Panc1 (cell line): ENCODE measurements around the gene ARHGEF12. TPM values are rescaled to one million over a fixed set of nuclear protein-coding genes. Genes with fewer than 3 reads are reported as not detected.

ENCODE experiments used
- ATAC-seq: fragments of 200-7000 bp; cut with Tn5 transposase; 2 replicates; pipeline ENCODE4 v1.9.1; 2020; ENCODE audit warnings: mild to moderate bottlenecking, moderate library complexity
- BruUV-seq: library from RNA; stranded (reverse); fragments of 400-500 nt; replicated peaks from 2 replicates; lab custom pipeline; 2021; lab: Mats Ljungman, UMichigan
- CTCF ChIA-PET: fragments of 300-600 bp; sonication (Branson Sonifier 250); formaldehyde crosslinking; loops from one replicate; lab custom pipeline; 2022; ENCODE audit warnings: antibody characterized with exemption; lab: Charles Lee
- POLR2A ChIA-PET: fragments of 300-600 bp; sonication (Branson Sonifier 250); formaldehyde crosslinking; loops from one replicate; lab custom pipeline; 2022; ENCODE audit warnings: antibody characterized with exemption; lab: Charles Lee
- DNase-seq: peaks from one replicate; pipeline ENCODE4 v3.0.0-alpha.2; 2010; ENCODE audit warnings: low read depth, low spot score
- H3K27ac ChIP-seq: 2 replicates; pipeline ENCODE4 v1.5.1; 2011; ENCODE audit warnings: mild to moderate bottlenecking, low read length, inconsistent platforms
- H3K27me3 ChIP-seq: fragments of 200-500 bp; sonication (Bioruptor generic); 2 replicates; pipeline ENCODE4 v1.6.0; 2014; ENCODE audit warnings: low read length, inconsistent platforms; ENCODE audit not compliant: control insufficient read depth, insufficient read depth
- H3K36me3 ChIP-seq: fragments of 200-500 bp; sonication (Bioruptor generic); 2 replicates; pipeline ENCODE4 v1.5.1; 2014; ENCODE audit warnings: inconsistent platforms, mild to moderate bottlenecking, low read length, moderate library complexity; ENCODE audit not compliant: control insufficient read depth, insufficient read depth
- H3K4me1 ChIP-seq: 2 replicates; pipeline ENCODE4 v1.5.1; 2011; ENCODE audit warnings: inconsistent platforms, mild to moderate bottlenecking, low read length, moderate library complexity; ENCODE audit not compliant: control insufficient read depth, insufficient read depth
- H3K4me3 ChIP-seq, 2 experiments: 2 replicates each; pipeline ENCODE4 v1.5.1; 2011 to 2012; ENCODE audit warnings: low read depth in 2 of 2, low read length in 2 of 2, mild to moderate bottlenecking in 2 of 2, inconsistent platforms in 1 of 2, moderate library complexity in 1 of 2
- H3K9me3 ChIP-seq: fragments of 200-500 bp; sonication (Bioruptor generic); 2 replicates; pipeline ENCODE4 v1.5.1; 2014; ENCODE audit warnings: low read depth, mild to moderate bottlenecking, inconsistent platforms, low read length, moderate library complexity; ENCODE audit not compliant: control insufficient read depth, insufficient read depth
- POLR2AphosphoS5 ChIP-seq: IDR thresholded peaks from 2 replicates; pipeline ENCODE4 v1.6.1; 2012; ENCODE audit warnings: mild to moderate bottlenecking, low read depth, low read length, moderate library complexity
- SIN3A ChIP-seq: IDR thresholded peaks from 2 replicates; pipeline ENCODE4 v1.6.1; 2012; ENCODE audit warnings: low read depth, mild to moderate bottlenecking, low read length, moderate library complexity, borderline replicate concordance; ENCODE audit not compliant: insufficient read depth
- TCF7L2 ChIP-seq: IDR thresholded peaks from 2 replicates; pipeline ENCODE4 v1.6.1; 2011; ENCODE audit warnings: mild to moderate bottlenecking, low read depth, low read length, inconsistent platforms
- in situ Hi-C: cut with HindIII; loops from 2 replicates; pipeline ENCODE4 v1.10.0; 2016; ENCODE audit warnings: low sequenced_read_pairs, low pct_unique_long_range_greater_than_20kb
- intact Hi-C: fragments of 100-400 bp; cut with micrococcal nuclease; formaldehyde crosslinking; loops from one replicate; pipeline ENCODE4 v1.10.0; 2022; ENCODE audit not compliant: unreplicated experiment
- total RNA-seq: library from RNA; stranded (reverse); gene quantifications from one replicate; pipeline ENCODE4 v1.2.1, GENCODE V29; 2021; ENCODE audit not compliant: unreplicated experiment
- TF ChIP-seq, protein P1 (sequence below), 2 experiments: IDR thresholded peaks; 2 replicates each; pipeline ENCODE4 v1.6.1; 2011 to 2012; ENCODE audit warnings: low read depth in 2 of 2, control low read depth in 1 of 2, low read length in 1 of 2, mild to moderate bottlenecking in 1 of 2, moderate library complexity in 1 of 2; ENCODE audit not compliant: insufficient read depth in 1 of 2

The ARHGEF12 gene
- total RNA-seq, 1 experiment from 2014 or later: 182 TPM

DNA sequence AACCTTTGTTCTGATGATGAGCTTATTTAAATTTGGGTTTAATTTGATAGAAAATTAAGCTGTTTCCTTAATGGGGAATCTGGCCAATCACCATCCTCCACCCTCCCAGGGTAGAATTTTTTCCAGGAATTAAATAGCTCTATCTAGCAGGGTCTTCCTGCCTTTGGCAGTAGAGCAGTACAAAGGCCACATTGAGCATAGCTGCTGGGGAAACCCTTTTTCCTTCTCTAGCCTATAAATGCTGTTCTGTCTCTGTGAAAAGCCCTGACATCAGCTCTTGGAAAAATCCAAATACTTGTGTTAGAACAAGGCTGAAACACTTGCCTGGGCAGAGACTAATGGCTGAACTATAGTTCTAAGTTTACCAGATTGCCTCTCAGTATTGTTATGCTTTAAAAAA is 55.1 kb downstream of the ARHGEF12 start:
- Histone ChIP-seq H3K4me3 (no peak overlapping the region), H3K27me3 (no peaks in the 10 kb centered on the region), H3K4me1 (peaks cover 32% of the 10 kb centered on the region), H3K9me3 (peaks cover 16% of the 10 kb centered on the region; the same call in 1 of the 2 replicates), H3K27ac (peak overlapping the region; percentile 3), H3K36me3 (no peaks in the 10 kb centered on the region)
- in situ Hi-C loops: no loop called here
- intact Hi-C loops: no loop called here
- TF ChIP-seq, protein P1, sequence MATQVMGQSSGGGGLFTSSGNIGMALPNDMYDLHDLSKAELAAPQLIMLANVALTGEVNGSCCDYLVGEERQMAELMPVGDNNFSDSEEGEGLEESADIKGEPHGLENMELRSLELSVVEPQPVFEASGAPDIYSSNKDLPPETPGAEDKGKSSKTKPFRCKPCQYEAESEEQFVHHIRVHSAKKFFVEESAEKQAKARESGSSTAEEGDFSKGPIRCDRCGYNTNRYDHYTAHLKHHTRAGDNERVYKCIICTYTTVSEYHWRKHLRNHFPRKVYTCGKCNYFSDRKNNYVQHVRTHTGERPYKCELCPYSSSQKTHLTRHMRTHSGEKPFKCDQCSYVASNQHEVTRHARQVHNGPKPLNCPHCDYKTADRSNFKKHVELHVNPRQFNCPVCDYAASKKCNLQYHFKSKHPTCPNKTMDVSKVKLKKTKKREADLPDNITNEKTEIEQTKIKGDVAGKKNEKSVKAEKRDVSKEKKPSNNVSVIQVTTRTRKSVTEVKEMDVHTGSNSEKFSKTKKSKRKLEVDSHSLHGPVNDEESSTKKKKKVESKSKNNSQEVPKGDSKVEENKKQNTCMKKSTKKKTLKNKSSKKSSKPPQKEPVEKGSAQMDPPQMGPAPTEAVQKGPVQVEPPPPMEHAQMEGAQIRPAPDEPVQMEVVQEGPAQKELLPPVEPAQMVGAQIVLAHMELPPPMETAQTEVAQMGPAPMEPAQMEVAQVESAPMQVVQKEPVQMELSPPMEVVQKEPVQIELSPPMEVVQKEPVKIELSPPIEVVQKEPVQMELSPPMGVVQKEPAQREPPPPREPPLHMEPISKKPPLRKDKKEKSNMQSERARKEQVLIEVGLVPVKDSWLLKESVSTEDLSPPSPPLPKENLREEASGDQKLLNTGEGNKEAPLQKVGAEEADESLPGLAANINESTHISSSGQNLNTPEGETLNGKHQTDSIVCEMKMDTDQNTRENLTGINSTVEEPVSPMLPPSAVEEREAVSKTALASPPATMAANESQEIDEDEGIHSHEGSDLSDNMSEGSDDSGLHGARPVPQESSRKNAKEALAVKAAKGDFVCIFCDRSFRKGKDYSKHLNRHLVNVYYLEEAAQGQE (IDR thresholded peaks at IDR 0.05; ENCODE audit: insufficient read depth in 1 of 2, low read depth in 2 of 2, low read length in 1 of 2): no peak
- no peak for TF ChIP-seq POLR2AphosphoS5
- no peak for TF ChIP-seq TCF7L2
- TF ChIP-seq SIN3A: no peak
- no TSS peak for BruUV-seq
- ChIA-PET CTCF (interaction anchor here (0.7 kb wide), 1 partner anchor 20 kb away, joined by 3 read pairs; no protein-coding TSS in a partner anchor), POLR2A (interaction anchor here (1.3 kb wide), 1 partner anchor 9 kb away, joined by 4 read pairs; no protein-coding TSS in a partner anchor)
- ATAC-seq (0 out of 2 replicates have a peak, but pooled peaks have one; percentile 30), DNase-seq (no peak)

DNA sequence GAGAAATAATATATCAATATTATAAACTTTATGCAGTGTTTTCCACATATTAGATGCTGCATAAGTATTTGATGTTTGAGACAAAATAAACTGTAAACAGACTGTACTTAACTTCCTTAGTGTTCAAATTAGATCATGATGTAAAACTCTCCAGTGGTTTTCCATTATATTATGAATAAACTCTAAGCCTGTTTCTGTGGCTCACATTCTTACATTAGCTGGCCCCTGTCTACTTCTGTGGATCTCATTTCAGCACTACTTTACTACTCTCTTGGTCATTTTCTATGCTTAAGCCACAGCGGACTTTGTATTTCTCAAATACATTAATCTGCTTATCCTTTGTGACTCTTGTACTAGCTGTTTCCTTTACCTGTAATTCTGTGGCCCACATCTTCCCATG is 55.6 kb downstream of the ARHGEF12 start:
- POLR2A ChIA-PET: no interaction called here
- CTCF ChIA-PET: interaction anchor here (0.6 kb wide), 1 partner anchor 245 kb away, joined by 3 read pairs; no protein-coding TSS in a partner anchor
- Histone ChIP-seq H3K27me3 (no peaks in the 10 kb centered on the region), H3K27ac (peak overlapping the region; percentile 3), H3K4me3 (no peak overlapping the region), H3K9me3 (peaks cover 16% of the 10 kb centered on the region; the same call in 1 of the 2 replicates), H3K36me3 (no peaks in the 10 kb centered on the region), H3K4me1 (peaks cover 32% of the 10 kb centered on the region)
- no peak for ATAC-seq
- in situ Hi-C loops: no loop called here
- intact Hi-C loops: no loop called here
- DNase-seq: no peak
- no TSS peak for BruUV-seq
- no peak for TF ChIP-seq SIN3A
- TF ChIP-seq, protein P1 (IDR thresholded peaks at IDR 0.05; ENCODE audit: insufficient read depth in 1 of 2, low read depth in 2 of 2, low read length in 1 of 2): no peak

DNA sequence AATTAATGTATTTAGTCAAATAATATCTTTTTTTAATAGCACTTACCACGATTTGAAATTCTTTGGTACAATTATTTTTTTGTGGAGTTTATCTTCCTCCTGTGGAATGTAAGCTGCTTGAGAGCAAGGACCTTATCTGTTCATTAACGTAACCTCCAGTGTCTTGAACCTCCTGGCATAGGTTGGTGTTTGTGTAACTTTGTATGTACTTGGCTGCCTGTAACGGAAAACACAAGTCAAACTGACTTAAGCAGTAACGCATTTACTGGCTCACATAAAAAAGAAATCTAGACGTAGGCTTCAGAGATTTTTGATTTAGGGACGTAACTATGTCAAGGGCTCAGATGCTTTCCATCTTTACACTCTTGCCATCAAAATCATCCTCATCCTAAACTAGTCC is 56.1 kb downstream of the ARHGEF12 start:
- in situ Hi-C loops (no loop called here), intact Hi-C loops (no loop called here)
- peaks cover 16% of the 10 kb centered on the region; the same call in 1 of the 2 replicates for H3K9me3 ChIP-seq
- no TSS peak for BruUV-seq
- POLR2A ChIA-PET: no interaction called here
- no peak for DNase-seq
- H3K4me1 ChIP-seq: peaks cover 32% of the 10 kb centered on the region
- TF ChIP-seq TCF7L2 (no peak), POLR2AphosphoS5 (no peak)
- CTCF ChIA-PET: interaction anchor here (0.6 kb wide), 1 partner anchor 246 kb away, joined by 3 read pairs; no protein-coding TSS in a partner anchor
- no peaks in the 10 kb centered on the region for H3K27me3 ChIP-seq
- H3K36me3 ChIP-seq: no peaks in the 10 kb centered on the region
- ATAC-seq: no peak
- peak overlapping the region; percentile 3 for H3K27ac ChIP-seq
- H3K4me3 ChIP-seq: no peak overlapping the region
